Activated T-cell treated with anti-CD3 and anti-CD28 coated beads, Interleukin-2, amount 50 U/mL, for 24 hours (primary cell): ENCODE results near the gene DCUN1D4.

Source experiments
- DNase-seq: peaks from one replicate; pipeline ENCODE4 v3.0.0-alpha.2; 2020
- H3K27ac Mint-ChIP-seq: 2 replicates; pipeline ENCODE4 v1.8.0; 2020; ENCODE audit warnings: mild to moderate bottlenecking, mixed read lengths
- H3K27me3 Mint-ChIP-seq: 2 replicates; pipeline ENCODE4 v1.8.0; 2020; ENCODE audit warnings: mixed read lengths
- H3K36me3 Mint-ChIP-seq: 2 replicates; pipeline ENCODE4 v1.8.0; 2020; ENCODE audit warnings: low read depth, mixed read lengths
- H3K4me1 Mint-ChIP-seq: 2 replicates; pipeline ENCODE4 v1.8.0; 2020; ENCODE audit warnings: low read depth, mixed read lengths
- H3K4me3 Mint-ChIP-seq: 2 replicates; pipeline ENCODE4 v1.8.0; 2020; ENCODE audit warnings: mild to moderate bottlenecking, moderate library complexity, mixed read lengths
- H3K9me3 Mint-ChIP-seq: 2 replicates; pipeline ENCODE4 v1.8.0; 2020; ENCODE audit warnings: mixed read lengths

Gene DCUN1D4

DNA sequence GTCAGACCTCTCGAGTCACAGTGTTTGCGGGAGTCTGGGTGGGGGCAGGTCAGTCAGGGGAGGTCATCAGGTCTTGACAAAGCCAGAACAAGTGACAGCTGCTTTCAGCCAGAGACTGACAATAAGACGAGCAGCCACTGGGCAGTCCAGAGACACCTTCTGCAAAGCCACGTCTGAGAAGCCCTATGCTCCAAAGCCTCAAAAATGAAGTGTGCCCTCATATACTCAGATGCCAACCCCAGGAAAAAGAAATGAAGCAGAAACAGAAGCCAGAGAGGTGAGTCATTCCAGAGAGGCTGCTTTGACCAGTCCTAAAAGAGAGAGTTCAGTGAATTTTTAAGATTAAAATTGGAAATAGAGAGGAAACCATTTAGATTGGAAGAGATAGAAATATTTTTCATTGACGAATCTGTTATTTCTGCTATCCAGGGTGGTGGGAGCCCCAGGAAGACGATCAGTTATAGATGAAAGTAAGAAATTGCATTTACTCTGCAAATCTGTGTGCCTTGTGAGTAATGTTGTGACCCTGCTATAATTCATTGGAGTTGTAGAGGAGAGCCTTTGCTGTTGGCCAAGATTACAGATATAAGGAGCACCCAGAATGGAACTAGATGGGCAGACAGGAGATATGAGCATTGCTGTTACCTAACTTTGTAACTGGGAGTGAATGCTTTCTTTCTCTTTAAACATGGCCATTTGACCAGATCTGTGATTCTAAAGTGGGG is 99.3 kb downstream of the DCUN1D4 start:
- H3K27ac Mint-ChIP-seq = no peak overlapping the region
- no peaks in the 10 kb centered on the region for H3K36me3 Mint-ChIP-seq
- no peak for DNase-seq
- H3K27me3 Mint-ChIP-seq = peaks cover 5% of the 10 kb centered on the region
- no peak overlapping the region for H3K4me3 Mint-ChIP-seq
- peaks cover 3% of the 10 kb centered on the region for H3K9me3 Mint-ChIP-seq
- no peaks in the 10 kb centered on the region for H3K4me1 Mint-ChIP-seq

DNA sequence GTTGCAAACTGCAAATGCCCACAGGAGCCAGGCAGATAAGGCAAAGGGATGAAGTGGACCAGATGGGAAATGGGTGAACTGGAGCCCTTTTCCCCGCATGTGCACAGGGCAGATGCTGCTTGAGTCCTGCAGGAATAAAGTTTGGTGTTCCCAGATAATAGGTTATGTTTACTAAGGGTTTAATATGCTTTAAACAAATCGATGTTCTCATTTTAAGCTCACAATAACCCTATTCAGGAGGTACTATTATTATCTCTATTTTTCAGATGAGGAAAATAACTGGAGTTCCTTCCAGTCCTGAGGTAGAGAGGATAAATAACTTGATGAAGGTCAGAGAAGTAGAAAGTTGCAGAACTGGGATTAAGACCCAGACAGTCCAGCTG is 99.9 kb downstream of the DCUN1D4 start:
- Mint-ChIP-seq H3K9me3 (peaks cover 3% of the 10 kb centered on the region), H3K27me3 (peaks cover 5% of the 10 kb centered on the region), H3K27ac (no peak overlapping the region), H3K36me3 (no peaks in the 10 kb centered on the region), H3K4me3 (no peak overlapping the region), H3K4me1 (no peaks in the 10 kb centered on the region)
- no peak for DNase-seq

GRCh38 chr4:51943221-51943620 is 100.3 kb downstream of the DCUN1D4 start:
- Mint-ChIP-seq H3K27ac (no peak overlapping the region), H3K9me3 (peaks cover 3% of the 10 kb centered on the region), H3K27me3 (peaks cover 5% of the 10 kb centered on the region), H3K4me3 (no peak overlapping the region), H3K36me3 (no peaks in the 10 kb centered on the region), H3K4me1 (no peaks in the 10 kb centered on the region)
- DNase-seq = no peak

- no peaks in the 10 kb centered on the region for H3K27me3 Mint-ChIP-seq
- H3K4me3 Mint-ChIP-seq = no peak overlapping the region
- DNase-seq = no peak
- no peak overlapping the region for H3K27ac Mint-ChIP-seq
- no peaks in the 10 kb centered on the region for H3K4me1 Mint-ChIP-seq
- no peaks in the 10 kb centered on the region for H3K36me3 Mint-ChIP-seq
- H3K9me3 Mint-ChIP-seq = no peaks in the 10 kb centered on the region
Measured at GRCh38 chr4:51958199-51958968, 115.4 kb downstream of the DCUN1D4 start.

DNA sequence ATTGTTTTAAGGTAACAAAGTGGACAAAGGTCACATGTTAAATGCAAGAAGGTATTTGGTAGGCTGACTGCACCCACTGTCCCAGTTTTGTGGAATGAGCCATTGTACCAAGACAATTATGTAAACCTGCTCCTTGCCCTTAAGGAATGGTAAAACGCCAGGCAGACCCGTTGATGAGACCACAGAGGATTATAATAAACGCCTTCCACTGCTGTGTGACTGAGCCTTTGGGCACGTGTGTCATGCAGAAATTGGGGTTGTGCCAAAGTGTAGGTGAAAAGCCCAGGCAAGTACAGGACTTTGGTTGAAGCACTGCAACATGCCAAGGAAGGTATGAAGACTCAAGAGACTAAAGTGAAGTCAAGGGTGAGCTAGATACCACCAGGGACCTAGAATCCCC is 117.5 kb downstream of the DCUN1D4 start:
- Mint-ChIP-seq H3K9me3 (no peaks in the 10 kb centered on the region), H3K4me3 (no peak overlapping the region), H3K27ac (no peak overlapping the region), H3K4me1 (no peaks in the 10 kb centered on the region), H3K36me3 (no peaks in the 10 kb centered on the region), H3K27me3 (no peaks in the 10 kb centered on the region)
- no peak for DNase-seq

DNA sequence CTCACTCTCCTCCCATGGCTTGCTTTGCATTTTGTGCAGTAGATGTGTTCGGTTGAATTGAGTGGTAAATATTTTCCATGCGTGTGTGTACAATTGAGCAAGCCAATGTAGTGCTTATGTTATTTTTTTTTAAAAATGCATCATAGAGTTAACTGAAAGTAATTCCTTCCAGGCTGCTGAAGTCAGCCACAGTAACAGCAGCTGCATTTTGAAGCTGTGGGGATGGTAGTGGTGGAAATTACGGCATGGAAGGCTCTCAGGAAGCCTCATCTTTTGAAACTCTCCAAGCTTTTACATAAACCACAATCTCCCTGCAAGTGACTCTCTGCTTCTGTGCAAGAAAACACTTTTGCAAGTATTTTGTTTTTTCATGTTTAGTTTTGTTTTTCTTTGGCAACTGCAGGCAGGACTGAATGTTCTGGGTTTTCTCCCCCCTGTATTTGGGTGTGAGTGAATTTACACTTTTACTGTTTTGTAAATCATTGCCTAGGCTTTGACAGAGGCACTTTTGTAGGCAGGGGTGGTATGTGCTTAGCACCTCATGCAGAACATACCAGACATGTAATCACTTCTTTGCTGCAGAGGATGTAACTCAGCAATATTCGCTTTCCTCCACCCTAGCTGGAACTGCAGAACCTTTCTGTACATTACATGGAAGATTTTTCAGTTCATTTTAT is 121.0 kb downstream of the DCUN1D4 start:
- H3K9me3 Mint-ChIP-seq = no peaks in the 10 kb centered on the region
- H3K36me3 Mint-ChIP-seq = no peaks in the 10 kb centered on the region
- H3K27ac Mint-ChIP-seq = no peak overlapping the region
- no peak for DNase-seq
- peaks cover 3% of the 10 kb centered on the region for H3K27me3 Mint-ChIP-seq
- H3K4me3 Mint-ChIP-seq = no peak overlapping the region
- H3K4me1 Mint-ChIP-seq = no peaks in the 10 kb centered on the region

- Mint-ChIP-seq H3K27me3 (peaks cover 3% of the 10 kb centered on the region), H3K9me3 (no peaks in the 10 kb centered on the region), H3K36me3 (no peaks in the 10 kb centered on the region), H3K4me1 (no peaks in the 10 kb centered on the region), H3K27ac (no peak overlapping the region), H3K4me3 (no peak overlapping the region)
- no peak for DNase-seq
Measured at GRCh38 chr4:51965862-51966261, 122.9 kb downstream of the DCUN1D4 start.
